Measurements from ENCODE around the gene PRC1.

PRC1 gene

GRCh38 chr15:90950676-90951075 lies 43.7 kb downstream of the PRC1 start:
- TF ChIP-seq EZH2phosphoT487 (conservative IDR thresholded peaks at IDR 0.05; ENCODE audit: low read length), result no peak
- no peak for TF ChIP-seq CTCF (IDR thresholded peaks at IDR 0.05; ENCODE audit: insufficient read depth, low read length, poor library complexity, severe bottlenecking)
- Histone ChIP-seq H3K27ac (ENCODE audit: low read depth, low read length) (no peak overlapping the region), H3K27me3 (ENCODE audit: low read length) (no peaks in the 10 kb centered on the region), H3K9ac (ENCODE audit: low read length) (no peak overlapping the region), H3K36me3 (ENCODE audit: low read length) (no peaks in the 10 kb centered on the region), H3K79me2 (ENCODE audit: insufficient read depth, low read length) (no peaks in the 10 kb centered on the region; the same call in 1 of the 2 replicates), H2AFZ (ENCODE audit: low read depth, low read length, severe bottlenecking) (no peak overlapping the region), H4K20me1 (ENCODE audit: low read depth, low read length) (no peaks in the 10 kb centered on the region), H3F3A (ENCODE audit: insufficient read depth) (peaks cover 19% of the 10 kb centered on the region), H3K9me3 (ENCODE audit: insufficient read depth, low read length) (no peaks in the 10 kb centered on the region), H3K4me2 (ENCODE audit: low read depth, low read length, poor library complexity, severe bottlenecking) (no peak overlapping the region), H3K9me2 (replicated peaks; ENCODE audit: insufficient read depth, low read length) (no peaks in the 10 kb centered on the region), H3K4me3 (ENCODE audit: insufficient read depth, low read length, poor library complexity, severe bottlenecking) (no peak overlapping the region)

- TF ChIP-seq CTCF (IDR thresholded peaks at IDR 0.05; ENCODE audit: insufficient read depth, low read length, poor library complexity, severe bottlenecking), result no peak
- no peak for TF ChIP-seq EZH2phosphoT487 (conservative IDR thresholded peaks at IDR 0.05; ENCODE audit: low read length)
- Histone ChIP-seq H3K27me3 (ENCODE audit: low read length) (no peaks in the 10 kb centered on the region), H3K9me2 (replicated peaks; ENCODE audit: insufficient read depth, low read length) (no peaks in the 10 kb centered on the region), H3K4me3 (ENCODE audit: insufficient read depth, low read length, poor library complexity, severe bottlenecking) (no peak overlapping the region), H3K27ac (ENCODE audit: low read depth, low read length) (no peak overlapping the region), H3K9ac (ENCODE audit: low read length) (no peak overlapping the region), H3F3A (ENCODE audit: insufficient read depth) (peaks cover 14% of the 10 kb centered on the region), H3K9me3 (ENCODE audit: insufficient read depth, low read length) (no peaks in the 10 kb centered on the region), H2AFZ (ENCODE audit: low read depth, low read length, severe bottlenecking) (no peak overlapping the region), H3K79me2 (ENCODE audit: insufficient read depth, low read length) (no peaks in the 10 kb centered on the region), H3K4me2 (ENCODE audit: low read depth, low read length, poor library complexity, severe bottlenecking) (no peak overlapping the region), H3K36me3 (ENCODE audit: low read length) (no peaks in the 10 kb centered on the region), H4K20me1 (ENCODE audit: low read depth, low read length) (no peaks in the 10 kb centered on the region)
Observed at GRCh38 chr15:90949979-90950675, 44.2 kb downstream of the PRC1 start.

GRCh38 chr15:90948506-90948905 lies 45.8 kb downstream of the PRC1 start:
- TF ChIP-seq EZH2phosphoT487 (conservative IDR thresholded peaks at IDR 0.05; ENCODE audit: low read length) (no peak), CTCF (IDR thresholded peaks at IDR 0.05; ENCODE audit: insufficient read depth, low read length, poor library complexity, severe bottlenecking) (no peak)
- Histone ChIP-seq H3F3A (ENCODE audit: insufficient read depth) (no peaks in the 10 kb centered on the region), H3K36me3 (ENCODE audit: low read length) (no peaks in the 10 kb centered on the region), H3K9me3 (ENCODE audit: insufficient read depth, low read length) (no peaks in the 10 kb centered on the region), H3K79me2 (ENCODE audit: insufficient read depth, low read length) (no peaks in the 10 kb centered on the region), H3K27me3 (ENCODE audit: low read length) (no peaks in the 10 kb centered on the region), H3K4me3 (ENCODE audit: insufficient read depth, low read length, poor library complexity, severe bottlenecking) (no peak overlapping the region), H3K9me2 (replicated peaks; ENCODE audit: insufficient read depth, low read length) (no peaks in the 10 kb centered on the region), H2AFZ (ENCODE audit: low read depth, low read length, severe bottlenecking) (no peak overlapping the region), H4K20me1 (ENCODE audit: low read depth, low read length) (no peaks in the 10 kb centered on the region), H3K27ac (ENCODE audit: low read depth, low read length) (no peak overlapping the region), H3K4me2 (ENCODE audit: low read depth, low read length, poor library complexity, severe bottlenecking) (no peak overlapping the region), H3K9ac (ENCODE audit: low read length) (no peak overlapping the region)

All from SU-DHL-6 (cell line).